Fibroblast of lung (primary cell): ENCODE measurements around the gene TMEM126A. TPM values are rescaled to one million over a fixed set of nuclear protein-coding genes. Genes with fewer than 3 reads are reported as not detected.

ENCODE experiments used
- DNase-seq, 2 donors: peaks; one replicate each; pipeline versions ENCODE4 v3.0.0 to v3.0.0-alpha.2; 2010; ENCODE audit warnings: low read depth in 2 of 2
- H2AFZ ChIP-seq: 2 replicates; pipeline ENCODE4 v1.5.1; 2012; ENCODE audit warnings: low read length, control low read depth, inconsistent platforms
- H3K27ac ChIP-seq: 2 replicates; pipeline ENCODE4 v1.5.1; 2011; ENCODE audit warnings: low read length, control low read depth; ENCODE audit not compliant: insufficient read depth
- H3K27me3 ChIP-seq: 2 replicates; pipeline ENCODE4 v1.5.1; 2011; ENCODE audit warnings: mild to moderate bottlenecking, low read length; ENCODE audit not compliant: control insufficient read depth, insufficient read depth
- H3K36me3 ChIP-seq: 2 replicates; pipeline ENCODE4 v1.5.1; 2011; ENCODE audit warnings: low read length; ENCODE audit not compliant: control insufficient read depth, insufficient read depth
- H3K4me1 ChIP-seq: 2 replicates; pipeline ENCODE4 v1.5.1; 2011; ENCODE audit warnings: low read length; ENCODE audit not compliant: control insufficient read depth, insufficient read depth; ENCODE audit errors: extremely low read depth
- H3K4me2 ChIP-seq: 2 replicates; pipeline ENCODE4 v1.5.1; 2011; ENCODE audit warnings: low read length, control low read depth; ENCODE audit not compliant: insufficient read depth; ENCODE audit errors: extremely low read depth
- H3K4me3 ChIP-seq, 4 experiments: fragments of 200-600 bp in 1 of 4; sonication (generic) in 1 of 4; replicated peaks in 1 of 4; 2 replicates each; pipeline ENCODE4 v1.5.1; 2011 to 2016; ENCODE audit warnings: low read length in 4 of 4, low read depth in 3 of 4, mild to moderate bottlenecking in 3 of 4, control low read depth in 2 of 4, inconsistent platforms in 1 of 4, mixed read lengths in 1 of 4; ENCODE audit not compliant: insufficient read depth in 1 of 4; ENCODE audit errors: control extremely low read depth in 1 of 4
- H3K79me2 ChIP-seq: 2 replicates; pipeline ENCODE4 v1.5.1; 2012; ENCODE audit warnings: mild to moderate bottlenecking, low read length, inconsistent platforms; ENCODE audit not compliant: control insufficient read depth, insufficient read depth
- H3K9ac ChIP-seq: 2 replicates; pipeline ENCODE4 v1.5.1; 2011; ENCODE audit warnings: mild to moderate bottlenecking, low read length, control low read depth; ENCODE audit not compliant: insufficient read depth
- H3K9me3 ChIP-seq: 2 replicates; pipeline ENCODE4 v1.5.1; 2012; ENCODE audit warnings: low read depth, low read length; ENCODE audit not compliant: control insufficient read depth, insufficient read depth
- H4K20me1 ChIP-seq: 2 replicates; pipeline ENCODE4 v1.5.1; 2011; ENCODE audit warnings: low read length; ENCODE audit not compliant: control insufficient read depth, insufficient read depth; ENCODE audit errors: extremely low read depth
- EZH2 ChIP-seq: IDR thresholded peaks from 2 replicates; pipeline ENCODE4 v1.5.1; 2012; ENCODE audit warnings: low read length, control low read depth, mild to moderate bottlenecking; ENCODE audit errors: missing control alignments
- polyA plus RNA-seq, 2 donors: library from polyadenylated mRNA; depleted of rRNA in 1 of 2; stranded (reverse) in 1 of 2; unstranded in 1 of 2; fragments of >200 nt; gene quantifications; 2 replicates each; pipeline ENCODE4 v1.2.1, GENCODE V29; 2011 to 2012; ENCODE audit warnings: missing spikeins in 1 of 2
- total RNA-seq: library from RNA; depleted of rRNA; stranded (reverse); fragments of >200 nt; gene quantifications from 2 replicates; pipeline ENCODE4 v1.2.1, GENCODE V29; 2014
- TF ChIP-seq, protein P1 (sequence below), 2 donors: IDR thresholded peaks in 1 of 2; conservative IDR thresholded peaks in 1 of 2; 1 replicate in 1 of 2; 2 replicates in 1 of 2; pipeline ENCODE4 v1.5.1; 2011 to 2012; ENCODE audit warnings: low read length in 2 of 2, control low read depth in 1 of 2, inconsistent platforms in 1 of 2, low read depth in 1 of 2, mild to moderate bottlenecking in 1 of 2

TMEM126A gene
- total and polyA plus RNA-seq, 2 donors (not counting 1 experiment from before 2014, with no cell fraction given) = 36.0 to 76.6 TPM

DNA sequence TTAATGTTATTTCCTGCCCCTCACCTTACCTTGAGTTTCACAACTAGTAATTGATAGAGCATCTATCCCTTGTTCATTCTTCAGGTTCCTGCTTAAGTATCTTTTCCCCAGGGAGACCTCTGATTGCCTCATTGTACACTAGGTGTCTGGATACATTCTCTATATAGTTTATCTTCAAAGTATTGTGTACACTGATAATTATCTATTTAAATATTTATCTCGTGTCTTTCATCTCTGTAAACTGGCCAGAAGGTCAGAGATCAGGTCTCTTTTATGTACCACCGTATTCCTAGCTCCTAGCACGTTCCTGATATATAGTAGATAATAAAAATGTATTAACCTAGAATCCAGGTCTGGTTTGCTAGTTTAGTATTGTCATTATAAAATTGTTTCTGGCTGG is 13.0 kb upstream of the TMEM126A start:
- TF ChIP-seq EZH2 = no peak
- TF ChIP-seq, protein P1, sequence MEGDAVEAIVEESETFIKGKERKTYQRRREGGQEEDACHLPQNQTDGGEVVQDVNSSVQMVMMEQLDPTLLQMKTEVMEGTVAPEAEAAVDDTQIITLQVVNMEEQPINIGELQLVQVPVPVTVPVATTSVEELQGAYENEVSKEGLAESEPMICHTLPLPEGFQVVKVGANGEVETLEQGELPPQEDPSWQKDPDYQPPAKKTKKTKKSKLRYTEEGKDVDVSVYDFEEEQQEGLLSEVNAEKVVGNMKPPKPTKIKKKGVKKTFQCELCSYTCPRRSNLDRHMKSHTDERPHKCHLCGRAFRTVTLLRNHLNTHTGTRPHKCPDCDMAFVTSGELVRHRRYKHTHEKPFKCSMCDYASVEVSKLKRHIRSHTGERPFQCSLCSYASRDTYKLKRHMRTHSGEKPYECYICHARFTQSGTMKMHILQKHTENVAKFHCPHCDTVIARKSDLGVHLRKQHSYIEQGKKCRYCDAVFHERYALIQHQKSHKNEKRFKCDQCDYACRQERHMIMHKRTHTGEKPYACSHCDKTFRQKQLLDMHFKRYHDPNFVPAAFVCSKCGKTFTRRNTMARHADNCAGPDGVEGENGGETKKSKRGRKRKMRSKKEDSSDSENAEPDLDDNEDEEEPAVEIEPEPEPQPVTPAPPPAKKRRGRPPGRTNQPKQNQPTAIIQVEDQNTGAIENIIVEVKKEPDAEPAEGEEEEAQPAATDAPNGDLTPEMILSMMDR (conservative IDR thresholded peaks at IDR 0.05 in 1 of 2, IDR thresholded peaks at IDR 0.05 in 1 of 2; ENCODE audit: low read depth in 1 of 2, low read length in 2 of 2) = no peak
- H3K27ac ChIP-seq = no peak overlapping the region
- no peaks in the 10 kb centered on the region for H3K4me1 ChIP-seq
- peaks cover 2% of the 10 kb centered on the region for H3K36me3 ChIP-seq
- H3K9ac ChIP-seq = no peak overlapping the region
- H2AFZ ChIP-seq = no peak overlapping the region
- H3K4me3 ChIP-seq = no peak overlapping the region
- DNase-seq = no peak
- no peaks in the 10 kb centered on the region for H4K20me1 ChIP-seq
- H3K4me2 ChIP-seq = no peak overlapping the region
- H3K27me3 ChIP-seq = no peaks in the 10 kb centered on the region
- no peaks in the 10 kb centered on the region for H3K9me3 ChIP-seq
- H3K79me2 ChIP-seq = peaks cover 17% of the 10 kb centered on the region

DNA sequence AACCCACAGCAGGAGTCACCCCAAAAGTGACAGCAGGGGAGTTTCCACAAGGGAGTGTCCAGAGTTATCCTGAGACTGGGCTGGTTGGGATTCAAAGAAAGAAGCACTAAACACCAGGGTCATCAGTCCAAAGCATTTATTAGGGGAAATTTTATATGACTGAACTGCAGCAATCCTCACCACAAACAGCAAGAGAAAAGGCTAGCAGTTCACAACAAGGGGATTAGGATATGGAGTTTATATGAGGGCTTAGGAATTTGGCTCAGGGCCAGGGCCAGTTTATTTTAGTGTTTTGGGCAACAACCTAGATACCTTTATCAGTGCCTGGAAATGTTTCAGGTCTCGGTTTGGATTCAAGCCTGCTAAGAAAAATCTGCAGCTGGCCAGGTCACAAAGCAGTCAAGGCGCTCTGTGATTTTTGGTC is 4.6 kb upstream of the TMEM126A start:
- Histone ChIP-seq H3K9me3 (no peaks in the 10 kb centered on the region), H3K27ac (no peak overlapping the region), H3K4me2 (no peak overlapping the region), H3K27me3 (no peaks in the 10 kb centered on the region), H3K4me3 (no peak overlapping the region), H4K20me1 (no peaks in the 10 kb centered on the region), H3K9ac (no peak overlapping the region), H3K4me1 (peaks cover 4% of the 10 kb centered on the region), H3K79me2 (peaks cover 5% of the 10 kb centered on the region), H3K36me3 (no peaks in the 10 kb centered on the region), H2AFZ (no peak overlapping the region)
- TF ChIP-seq EZH2 = no peak
- TF ChIP-seq, protein P1 (conservative IDR thresholded peaks at IDR 0.05 in 1 of 2, IDR thresholded peaks at IDR 0.05 in 1 of 2; ENCODE audit: low read depth in 1 of 2, low read length in 2 of 2) = no peak
- no peak for DNase-seq

DNA sequence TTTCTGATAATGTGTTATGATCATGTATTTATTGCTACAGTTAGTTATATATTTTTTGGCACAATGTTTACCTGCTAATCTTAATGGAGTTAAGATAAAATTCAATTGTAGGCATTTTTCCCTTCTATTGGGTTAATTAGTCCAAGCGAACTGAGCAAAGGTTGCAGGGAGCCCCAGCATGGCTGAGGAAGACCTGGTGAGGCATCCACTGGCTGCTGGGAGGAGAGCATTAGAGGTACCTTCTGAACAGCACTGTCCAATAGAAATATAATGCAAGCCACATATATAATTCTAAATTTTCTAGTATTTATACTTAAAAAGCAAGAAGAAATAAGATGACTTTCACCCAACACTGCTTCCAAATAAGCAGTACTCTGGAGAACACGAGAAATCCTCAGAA is 689 bp upstream of the TMEM126A start:
- Histone ChIP-seq H3K27me3 (no peaks in the 10 kb centered on the region), H3K79me2 (peaks cover 15% of the 10 kb centered on the region), H3K36me3 (no peaks in the 10 kb centered on the region), H2AFZ (peak overlapping the region; percentile 98), H3K9me3 (no peaks in the 10 kb centered on the region), H3K4me1 (peaks cover 4% of the 10 kb centered on the region), H3K4me3 (peak overlapping the region; percentile 61 to 96 (median 84)), H3K4me2 (peak overlapping the region; percentile 92), H4K20me1 (no peaks in the 10 kb centered on the region), H3K9ac (no peak overlapping the region), H3K27ac (peak overlapping the region; percentile 84)
- DNase-seq = no peak
- no peak for TF ChIP-seq EZH2
- TF ChIP-seq, protein P1 (conservative IDR thresholded peaks at IDR 0.05 in 1 of 2, IDR thresholded peaks at IDR 0.05 in 1 of 2; ENCODE audit: low read depth in 1 of 2, low read length in 2 of 2) = no peak
